NK-92 (cell line): ENCODE data around the gene THAP10.
"Not testable (repeated sequence)": the region's sequence is repeated elsewhere in the genome, so short reads cannot be mapped to it uniquely, and the experiment has no call there.

Source experiments
- DNase-seq: peaks from one replicate; lab custom pipeline; 2025; ENCODE audit not compliant: unreplicated experiment; lab: John Stamatoyannopoulos, UW

The THAP10 gene

GRCh38 chr15:70892002-70892911 is at the start of gene THAP10, which contains the start of gene LRRC49:
TSS of gene THAP10 (minus strand) at chr15:70892433. CDS start at chr15:70892272, 161 bp downstream.
TSS of gene LRRC49 (plus strand) at chr15:70892826. CDS start at chr15:70892895, 69 bp downstream.
- DNase-seq: no peak

GRCh38 chr15:70936326-70936725 is 44.1 kb upstream of the THAP10 start:
- no peak for DNase-seq

- no peak for DNase-seq
These were observed 43.4 kb upstream of the THAP10 start for GRCh38 chr15:70935631-70936030.

GRCh38 chr15:70933411-70933810 is 41.2 kb upstream of the THAP10 start:
- DNase-seq: no peak

GRCh38 chr15:70932397-70932796 is 40.2 kb upstream of the THAP10 start:
- no peak for DNase-seq

GRCh38 chr15:70931821-70932220 is 39.6 kb upstream of the THAP10 start:
- DNase-seq: no peak

GRCh38 chr15:70926914-70927313 is 34.7 kb upstream of the THAP10 start:
- DNase-seq: not testable (repeated sequence)

GRCh38 chr15:70923311-70924080 is 31.3 kb upstream of the THAP10 start:
- DNase-seq: no peak

- DNase-seq: no peak
These were observed 29.9 kb upstream of the THAP10 start for GRCh38 chr15:70922119-70922518.

GRCh38 chr15:70920981-70921696 is 28.9 kb upstream of the THAP10 start:
- DNase-seq: no peak

- DNase-seq: no peak
These were observed 25.7 kb upstream of the THAP10 start for GRCh38 chr15:70917955-70918354.

GRCh38 chr15:70916531-70916930 is 24.3 kb upstream of the THAP10 start:
- no peak for DNase-seq

GRCh38 chr15:70912187-70912586 is 20.0 kb upstream of the THAP10 start:
- no peak for DNase-seq

GRCh38 chr15:70910958-70911357 is 18.7 kb upstream of the THAP10 start:
- DNase-seq: no peak

GRCh38 chr15:70907784-70908471 is 15.7 kb upstream of the THAP10 start:
- no peak for DNase-seq

GRCh38 chr15:70906842-70907241 is 14.6 kb upstream of the THAP10 start:
- DNase-seq: no peak

- DNase-seq: no peak
These were observed 9.9 kb upstream of the THAP10 start for GRCh38 chr15:70902107-70902506.

GRCh38 chr15:70892912-70893560 is 803 bp upstream of the THAP10 start:
- no peak for DNase-seq

GRCh38 chr15:70882361-70882760 is 9.9 kb downstream of the THAP10 start:
- DNase-seq: no peak

- DNase-seq: no peak
These were observed 11.5 kb downstream of the THAP10 start for GRCh38 chr15:70880781-70881180.
